IPS-20b (cell line): ENCODE measurements around the gene PIEZO1.

Source experiments
- H3K27ac ChIP-seq: one replicate; pipeline ENCODE4 v1.5.1; 2013; ENCODE audit warnings: low read length
- H3K27me3 ChIP-seq: 2 replicates; pipeline ENCODE4 v1.6.1; 2013; ENCODE audit warnings: mild to moderate bottlenecking, low read length, inconsistent platforms; ENCODE audit not compliant: insufficient read depth
- H3K36me3 ChIP-seq: 2 replicates; pipeline ENCODE4 v1.6.1; 2013; ENCODE audit warnings: low read depth, mild to moderate bottlenecking, inconsistent platforms, low read length, moderate library complexity; ENCODE audit not compliant: insufficient read depth
- H3K4me1 ChIP-seq: 2 replicates; pipeline ENCODE4 v1.6.1; 2013; ENCODE audit warnings: mild to moderate bottlenecking, control low read depth, inconsistent platforms, low read length, moderate library complexity; ENCODE audit not compliant: insufficient read depth
- H3K4me3 ChIP-seq: 2 replicates; pipeline ENCODE4 v1.5.1; 2013; ENCODE audit warnings: mild to moderate bottlenecking, low read length, inconsistent platforms
- H3K9ac ChIP-seq: 2 replicates; pipeline ENCODE4 v1.6.1; 2013; ENCODE audit warnings: low read depth, mild to moderate bottlenecking, inconsistent platforms, low read length, moderate library complexity
- H3K9me3 ChIP-seq: 2 replicates; pipeline ENCODE4 v1.6.1; 2013; ENCODE audit warnings: mild to moderate bottlenecking, low read depth, low read length, inconsistent platforms; ENCODE audit not compliant: insufficient read depth

Gene PIEZO1

GRCh38 chr16:88730632-88731607, 54.1 kb downstream of the PIEZO1 start:
- Histone ChIP-seq H3K27me3 (no peaks in the 10 kb centered on the region), H3K9ac (no peak overlapping the region), H3K36me3 (no peaks in the 10 kb centered on the region), H3K27ac (no peak overlapping the region), H3K4me3 (no peak overlapping the region), H3K4me1 (no peaks in the 10 kb centered on the region), H3K9me3 (no peaks in the 10 kb centered on the region)

GRCh38 chr16:88727871-88728270, 57.1 kb downstream of the PIEZO1 start:
- no peaks in the 10 kb centered on the region for H3K4me1 ChIP-seq
- no peak overlapping the region for H3K27ac ChIP-seq
- H3K36me3 ChIP-seq: no peaks in the 10 kb centered on the region
- no peak overlapping the region for H3K9ac ChIP-seq
- H3K4me3 ChIP-seq: no peak overlapping the region
- H3K9me3 ChIP-seq: no peaks in the 10 kb centered on the region
- H3K27me3 ChIP-seq: no peaks in the 10 kb centered on the region

GRCh38 chr16:88726981-88727380, 58.0 kb downstream of the PIEZO1 start:
- Histone ChIP-seq H3K9me3 (no peaks in the 10 kb centered on the region), H3K27ac (no peak overlapping the region), H3K36me3 (0 out of 2 replicates have a peak, but pooled peaks cover 5% of the 10 kb centered on the region), H3K4me1 (no peaks in the 10 kb centered on the region), H3K4me3 (no peak overlapping the region), H3K9ac (no peak overlapping the region), H3K27me3 (no peaks in the 10 kb centered on the region)

- H3K36me3 ChIP-seq: 0 out of 2 replicates have a peak, but pooled peaks cover 5% of the 10 kb centered on the region
- no peak overlapping the region for H3K4me3 ChIP-seq
- no peaks in the 10 kb centered on the region for H3K9me3 ChIP-seq
- no peak overlapping the region for H3K9ac ChIP-seq
- H3K4me1 ChIP-seq: no peaks in the 10 kb centered on the region
- H3K27ac ChIP-seq: no peak overlapping the region
- H3K27me3 ChIP-seq: no peaks in the 10 kb centered on the region
Observed at GRCh38 chr16:88726408-88726749, 58.6 kb downstream of the PIEZO1 start.

GRCh38 chr16:88725609-88726407, 59.2 kb downstream of the PIEZO1 start:
- H3K27me3 ChIP-seq: no peaks in the 10 kb centered on the region
- H3K4me3 ChIP-seq: no peak overlapping the region
- no peaks in the 10 kb centered on the region for H3K9me3 ChIP-seq
- no peak overlapping the region for H3K27ac ChIP-seq
- no peak overlapping the region for H3K9ac ChIP-seq
- 0 out of 2 replicates have a peak, but pooled peaks cover 5% of the 10 kb centered on the region for H3K36me3 ChIP-seq
- no peaks in the 10 kb centered on the region for H3K4me1 ChIP-seq

- Histone ChIP-seq H3K9me3 (no peaks in the 10 kb centered on the region), H3K36me3 (0 out of 2 replicates have a peak, but pooled peaks cover 5% of the 10 kb centered on the region), H3K4me1 (no peaks in the 10 kb centered on the region), H3K4me3 (no peak overlapping the region), H3K27ac (no peak overlapping the region), H3K27me3 (no peaks in the 10 kb centered on the region), H3K9ac (no peak overlapping the region)
Observed at GRCh38 chr16:88724855-88725555, 60.0 kb downstream of the PIEZO1 start.

- Histone ChIP-seq H3K27me3 (no peaks in the 10 kb centered on the region), H3K4me3 (no peak overlapping the region), H3K36me3 (peaks cover 9% of the 10 kb centered on the region; the same call in 1 of the 2 replicates), H3K4me1 (no peaks in the 10 kb centered on the region), H3K9me3 (no peaks in the 10 kb centered on the region), H3K9ac (no peak overlapping the region), H3K27ac (no peak overlapping the region)
Observed at GRCh38 chr16:88723911-88724310, 61.1 kb downstream of the PIEZO1 start.

GRCh38 chr16:88723507-88723887, 61.5 kb downstream of the PIEZO1 start:
- no peaks in the 10 kb centered on the region for H3K27me3 ChIP-seq
- no peak overlapping the region for H3K4me3 ChIP-seq
- no peaks in the 10 kb centered on the region for H3K9me3 ChIP-seq
- no peak overlapping the region for H3K27ac ChIP-seq
- H3K4me1 ChIP-seq: no peaks in the 10 kb centered on the region
- no peak overlapping the region for H3K9ac ChIP-seq
- peaks cover 11% of the 10 kb centered on the region; the same call in 1 of the 2 replicates for H3K36me3 ChIP-seq

- Histone ChIP-seq H3K4me3 (no peak overlapping the region), H3K9me3 (no peaks in the 10 kb centered on the region), H3K27me3 (no peaks in the 10 kb centered on the region), H3K27ac (no peak overlapping the region), H3K4me1 (no peaks in the 10 kb centered on the region), H3K9ac (no peak overlapping the region), H3K36me3 (peaks cover 15% of the 10 kb centered on the region; the same call in 1 of the 2 replicates)
Observed at GRCh38 chr16:88722784-88723506, 62.1 kb downstream of the PIEZO1 start.

- H3K27me3 ChIP-seq: no peaks in the 10 kb centered on the region
- no peak overlapping the region for H3K9ac ChIP-seq
- no peak overlapping the region for H3K4me3 ChIP-seq
- H3K36me3 ChIP-seq: peaks cover 24% of the 10 kb centered on the region
- no peak overlapping the region for H3K27ac ChIP-seq
- H3K9me3 ChIP-seq: no peaks in the 10 kb centered on the region
- H3K4me1 ChIP-seq: no peaks in the 10 kb centered on the region
Observed at GRCh38 chr16:88721815-88722755, 62.9 kb downstream of the PIEZO1 start.
